ES-I3 (cell line): ENCODE measurements around the gene CKS2.

Experiments
- H3K36me3 ChIP-seq: 2 replicates; pipeline ENCODE4 v1.6.1; 2013; ENCODE audit warnings: mild to moderate bottlenecking, low read length, control low read depth, moderate library complexity; ENCODE audit not compliant: insufficient read depth
- H3K4me1 ChIP-seq: 2 replicates; pipeline ENCODE4 v1.6.1; 2013; ENCODE audit warnings: mild to moderate bottlenecking, control low read depth, low read length; ENCODE audit not compliant: insufficient read depth
- H3K9ac ChIP-seq: 2 replicates; pipeline ENCODE4 v1.6.1; 2013; ENCODE audit warnings: low read depth, mild to moderate bottlenecking, low read length, moderate library complexity
- H3K9me3 ChIP-seq: 2 replicates; pipeline ENCODE4 v1.6.1; 2013; ENCODE audit warnings: mild to moderate bottlenecking, low read length, moderate library complexity; ENCODE audit not compliant: control insufficient read depth, insufficient read depth

CKS2 gene

GRCh38 chr9:89350988-89351557 is 40.1 kb downstream of the CKS2 start:
- Histone ChIP-seq H3K4me1 (no peaks in the 10 kb centered on the region), H3K36me3 (peaks cover 58% of the 10 kb centered on the region), H3K9me3 (no peaks in the 10 kb centered on the region), H3K9ac (no peak overlapping the region)

- Histone ChIP-seq H3K9me3 (no peaks in the 10 kb centered on the region), H3K36me3 (peaks cover 53% of the 10 kb centered on the region), H3K9ac (no peak overlapping the region), H3K4me1 (no peaks in the 10 kb centered on the region)
These were observed 40.7 kb downstream of the CKS2 start for GRCh38 chr9:89351584-89352300.

GRCh38 chr9:89352451-89352850 is 41.5 kb downstream of the CKS2 start:
- Histone ChIP-seq H3K9ac (no peak overlapping the region), H3K4me1 (no peaks in the 10 kb centered on the region), H3K36me3 (peaks cover 58% of the 10 kb centered on the region), H3K9me3 (no peaks in the 10 kb centered on the region)

- Histone ChIP-seq H3K4me1 (no peaks in the 10 kb centered on the region), H3K36me3 (peaks cover 62% of the 10 kb centered on the region), H3K9me3 (no peaks in the 10 kb centered on the region), H3K9ac (no peak overlapping the region)
These were observed 42.1 kb downstream of the CKS2 start for GRCh38 chr9:89352874-89353649.

GRCh38 chr9:89353989-89354388 is 43.0 kb downstream of the CKS2 start:
- Histone ChIP-seq H3K9me3 (no peaks in the 10 kb centered on the region), H3K9ac (no peak overlapping the region), H3K36me3 (peaks cover 62% of the 10 kb centered on the region), H3K4me1 (no peaks in the 10 kb centered on the region)

GRCh38 chr9:89354471-89354870 is 43.5 kb downstream of the CKS2 start:
- Histone ChIP-seq H3K36me3 (peaks cover 63% of the 10 kb centered on the region), H3K4me1 (no peaks in the 10 kb centered on the region), H3K9ac (no peak overlapping the region), H3K9me3 (no peaks in the 10 kb centered on the region)

- H3K9ac ChIP-seq, result no peak overlapping the region
- no peaks in the 10 kb centered on the region for H3K4me1 ChIP-seq
- H3K9me3 ChIP-seq, result no peaks in the 10 kb centered on the region
- H3K36me3 ChIP-seq, result peaks cover 58% of the 10 kb centered on the region
These were observed 45.8 kb downstream of the CKS2 start for GRCh38 chr9:89356782-89357181.

GRCh38 chr9:89357331-89358197 is 46.6 kb downstream of the CKS2 start:
- H3K4me1 ChIP-seq, result no peaks in the 10 kb centered on the region
- H3K9me3 ChIP-seq, result no peaks in the 10 kb centered on the region
- H3K36me3 ChIP-seq, result peaks cover 56% of the 10 kb centered on the region
- H3K9ac ChIP-seq, result no peak overlapping the region

GRCh38 chr9:89358376-89358916 is 47.5 kb downstream of the CKS2 start:
- Histone ChIP-seq H3K36me3 (peaks cover 51% of the 10 kb centered on the region), H3K9me3 (no peaks in the 10 kb centered on the region), H3K9ac (no peak overlapping the region), H3K4me1 (no peaks in the 10 kb centered on the region)

GRCh38 chr9:89358985-89359384 is 48.0 kb downstream of the CKS2 start:
- no peaks in the 10 kb centered on the region for H3K9me3 ChIP-seq
- H3K4me1 ChIP-seq, result no peaks in the 10 kb centered on the region
- H3K9ac ChIP-seq, result no peak overlapping the region
- peaks cover 50% of the 10 kb centered on the region for H3K36me3 ChIP-seq

- Histone ChIP-seq H3K9ac (no peak overlapping the region), H3K36me3 (peaks cover 42% of the 10 kb centered on the region), H3K4me1 (no peaks in the 10 kb centered on the region), H3K9me3 (no peaks in the 10 kb centered on the region)
These were observed 48.8 kb downstream of the CKS2 start for GRCh38 chr9:89359751-89360261.

- Histone ChIP-seq H3K9me3 (no peaks in the 10 kb centered on the region), H3K4me1 (no peaks in the 10 kb centered on the region), H3K9ac (no peak overlapping the region), H3K36me3 (peaks cover 37% of the 10 kb centered on the region)
These were observed 49.5 kb downstream of the CKS2 start for GRCh38 chr9:89360465-89360864.

- H3K4me1 ChIP-seq, result no peaks in the 10 kb centered on the region
- H3K9me3 ChIP-seq, result no peaks in the 10 kb centered on the region
- H3K9ac ChIP-seq, result no peak overlapping the region
- peaks cover 37% of the 10 kb centered on the region for H3K36me3 ChIP-seq
These were observed 50.0 kb downstream of the CKS2 start for GRCh38 chr9:89361031-89361430.
